Motor neuron (in vitro differentiated cells): ENCODE results near the gene ZDHHC14. TPM values are rescaled to one million over a fixed set of nuclear protein-coding genes. Genes with fewer than 3 reads are reported as not detected.
"Not testable (repeated sequence)": the region's sequence is repeated elsewhere in the genome, so short reads cannot be mapped to it uniquely, and the experiment has no call there.

ENCODE experiments used
- ATAC-seq, 8 experiments: fragments of 200-7000 bp; cut with Tn5 transposase; replicated peaks in 6 of 8; 2 replicates each; pipeline ENCODE4 v1.8.0; 2021; ENCODE audit warnings: mild to moderate bottlenecking in 8 of 8, moderate library complexity in 8 of 8
- H3K27ac ChIP-seq, 2 donors: fragments of 250-450 bp; sonication (Bioruptor Pico); 2 replicates each; pipeline ENCODE4 v1.9.0; 2021; ENCODE audit warnings: antibody characterized with exemption in 2 of 2, mild to moderate bottlenecking in 2 of 2, moderate library complexity in 1 of 2
- H3K4me1 ChIP-seq, 2 donors: fragments of 250-450 bp; sonication (Bioruptor Pico); replicated peaks in 1 of 2; 2 replicates each; pipeline ENCODE4 v1.6.1; 2021; ENCODE audit warnings: antibody characterized with exemption in 2 of 2, mild to moderate bottlenecking in 2 of 2, moderate library complexity in 1 of 2
- H3K4me3 ChIP-seq, 5 donors: fragments of 250-450 bp; sonication (Bioruptor Pico); 2 replicates each; pipeline ENCODE4 v1.9.0; 2021; ENCODE audit warnings: antibody characterized with exemption in 5 of 5, mild to moderate bottlenecking in 5 of 5, moderate library complexity in 4 of 5
- WGBS, 10 experiments: fragments of 450-650 bp; shearing (Covaris generic); methylation state at CpG; one replicate each; pipeline ENCODE4 v1.0.0; 2022; 5-methylcytosine and 5-hydroxymethylcytosine counted together
- in situ Hi-C, 9 experiments: fragments of 400-800 bp; cut with MboI; loops; one replicate each; pipeline ENCODE4 v1.15.0; 2021; ENCODE audit warnings: low sequenced_read_pairs in 9 of 9, low pct_unique_long_range_greater_than_20kb in 2 of 9; ENCODE audit not compliant: unreplicated experiment in 9 of 9
- total RNA-seq, 8 experiments: library from RNA; unstranded; fragments of 300-600 nt; gene quantifications; 2 replicates each; pipeline versions ENCODE4 v1.2.3 to v1.2.4, GENCODE V29; 2022

The ZDHHC14 gene
- total RNA-seq, 8 experiments from 2014 or later = 2.9 to 22.7 (median 3.7) TPM

- in situ Hi-C loops = no loop called here
- H3K27ac ChIP-seq = no peak overlapping the region
- H3K4me1 ChIP-seq = peaks cover 9 to 15% of the 10 kb centered on the region in 2 donors
- H3K4me3 ChIP-seq = no peak overlapping the region
- WGBS, 10 experiments = 40 to 94% (median 90%) methylated on average over 2 to 6 of the region's 7 CpGs
- no peak for ATAC-seq
Observed at GRCh38 chr6:157718503-157719187, 337.7 kb downstream of the ZDHHC14 start.

- H3K27ac ChIP-seq, ATAC-seq, H3K4me3 ChIP-seq, in situ Hi-C loops, H3K4me1 ChIP-seq: not testable (repeated sequence)
- 86 to 100% (median 100%) methylated on average over 1 to 6 of the region's 6 CpGs; no CpG with 5 or more reads in 3 of the 10 experiments for WGBS, 10 experiments
Observed at GRCh38 chr6:157720964-157721363, 340.0 kb downstream of the ZDHHC14 start.

- Histone ChIP-seq H3K4me1 (peaks cover 6% of the 10 kb centered on the region in 2 donors), H3K4me3 (no peak overlapping the region), H3K27ac (no peak overlapping the region)
- ATAC-seq = peak in 1 of 8 experiments; percentile 21
- in situ Hi-C loops = no loop called here
- 33 to 88% (median 68%) methylated on average over 1 to 10 of the region's 18 CpGs; no CpG with 5 or more reads in 3 of the 10 experiments for WGBS, 10 experiments
Observed at GRCh38 chr6:157721426-157721825, 340.4 kb downstream of the ZDHHC14 start.

- in situ Hi-C loops = no loop called here
- H3K4me3 ChIP-seq = no peak overlapping the region
- H3K4me1 ChIP-seq = peaks cover 2% of the 10 kb centered on the region in 2 donors
- no peak for ATAC-seq
- H3K27ac ChIP-seq = no peak overlapping the region
- 85 to 94% (median 87%) methylated on average over 3 to 7 of the region's 8 CpGs; no CpG with 5 or more reads in 6 of the 10 experiments for WGBS, 10 experiments
Observed at GRCh38 chr6:157721830-157722229, 340.8 kb downstream of the ZDHHC14 start.

- H3K4me3 ChIP-seq = no peak overlapping the region
- in situ Hi-C loops = no loop called here
- no peak for ATAC-seq
- H3K4me1 ChIP-seq = peaks cover 0 to under 1% of the 10 kb centered on the region in 2 donors
- 0 to 100% (median 65%) methylated on average over 1 to 4 of the region's 4 CpGs for WGBS, 10 experiments
- H3K27ac ChIP-seq = no peak overlapping the region
Observed at GRCh38 chr6:157723376-157723775, 342.4 kb downstream of the ZDHHC14 start.

- 33 to 100% (median 88%) methylated on average over 1 to 4 of the region's 5 CpGs; no CpG with 5 or more reads in 1 of the 10 experiments for WGBS, 10 experiments
- no peak overlapping the region for H3K4me3 ChIP-seq
- H3K4me1 ChIP-seq = peaks cover 0 to 3% of the 10 kb centered on the region in 2 donors
- no peak for ATAC-seq
- in situ Hi-C loops = no loop called here
- no peak overlapping the region for H3K27ac ChIP-seq
Observed at GRCh38 chr6:157724138-157724820, 343.3 kb downstream of the ZDHHC14 start.

- H3K4me3 ChIP-seq = no peak overlapping the region
- ATAC-seq = no peak
- H3K27ac ChIP-seq = no peak overlapping the region
- in situ Hi-C loops = no loop called here
- 39 to 94% (median 85%) methylated on average over 3 to 10 of the region's 10 CpGs; no CpG with 5 or more reads in 1 of the 10 experiments for WGBS, 10 experiments
- peaks cover 0 to 3% of the 10 kb centered on the region in 2 donors for H3K4me1 ChIP-seq
Observed at GRCh38 chr6:157724960-157725741, 344.2 kb downstream of the ZDHHC14 start.

- H3K4me3 ChIP-seq = no peak overlapping the region
- no peak for ATAC-seq
- no peak overlapping the region for H3K27ac ChIP-seq
- WGBS, 10 experiments = 18 to 100% (median 90%) methylated on average over 1 to 6 of the region's 7 CpGs
- H3K4me1 ChIP-seq = peaks cover 0 to 3% of the 10 kb centered on the region in 2 donors
- in situ Hi-C loops = no loop called here
Observed at GRCh38 chr6:157725836-157726235, 344.8 kb downstream of the ZDHHC14 start.

- no peak for ATAC-seq
- in situ Hi-C loops = no loop called here
- Histone ChIP-seq H3K4me3 (no peak overlapping the region), H3K27ac (no peak overlapping the region), H3K4me1 (peaks cover 0 to 3% of the 10 kb centered on the region in 2 donors)
- 0 to 100% (median 64%) methylated on average over 1 to 7 of the region's 7 CpGs for WGBS, 10 experiments
Observed at GRCh38 chr6:157726892-157727628, 346.1 kb downstream of the ZDHHC14 start.

Other genes with a start within 250 kb of the ZDHHC14 start
- 10 to 100 TPM in 7 of 8 experiments, 1 to 10 TPM in 1; 9.6 to 16.9 (median 11.5) TPM for gene TMEM242, start 57.7 kb upstream of the ZDHHC14 start, total RNA-seq